ENCODE measurements around the gene IKBKE.
A peak's percentile ranks its signal among the peaks of the same experiment; 100 is the strongest.

The IKBKE gene

DNA sequence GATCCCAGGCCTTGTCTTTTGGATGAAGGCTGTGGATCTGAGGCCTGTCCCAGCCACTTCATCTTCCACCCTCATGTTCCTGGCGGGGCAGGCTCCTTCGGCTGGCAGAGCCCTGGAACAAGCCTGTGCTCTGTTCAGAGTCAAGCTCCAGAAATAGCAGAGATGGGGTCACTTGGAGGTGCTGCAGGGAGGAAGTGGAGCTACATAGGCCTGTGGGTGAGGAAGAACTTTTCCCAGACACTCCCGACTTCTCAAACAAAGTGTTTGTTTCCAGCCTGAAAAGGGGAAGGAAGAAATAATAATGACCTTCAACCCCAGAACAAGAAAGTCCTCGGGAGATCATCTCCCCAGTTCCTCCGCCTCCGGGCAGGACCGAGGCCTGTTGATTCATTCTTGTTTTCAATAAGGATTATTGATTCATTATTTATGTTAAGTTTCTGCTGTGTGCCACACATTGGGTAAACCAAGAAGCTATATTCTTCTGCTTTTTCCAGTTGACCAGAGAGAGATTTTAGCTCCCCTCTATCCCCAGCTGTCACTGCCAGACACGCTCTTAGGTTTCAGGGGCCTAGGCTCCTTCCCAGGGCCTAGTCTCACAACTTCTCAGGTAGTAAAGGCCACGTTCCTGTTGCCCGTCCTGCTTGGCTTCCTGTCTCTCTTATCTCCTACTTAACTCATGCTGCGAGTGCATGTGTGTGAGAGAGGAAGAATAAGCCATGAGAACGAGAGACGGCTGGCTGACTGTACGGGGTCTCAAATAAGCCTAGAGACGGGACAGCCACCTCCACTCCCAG, 16.9 kb downstream of the IKBKE start:
- TF ChIP-seq CTCF (IDR thresholded peaks at IDR 0.05), result no peak
- Histone ChIP-seq H3K27me3 (ENCODE audit: control insufficient read depth, insufficient read depth, low read length) (no peaks in the 10 kb centered on the region), H3K36me3 (ENCODE audit: control insufficient read depth, insufficient read depth, low read length) (no peaks in the 10 kb centered on the region), H2AFZ (no peak overlapping the region), H3K4me3 (ENCODE audit: low read depth, low read length) (no peak overlapping the region), H3K79me2 (no peaks in the 10 kb centered on the region), H3K27ac (no peak overlapping the region), H3K9ac (no peak overlapping the region), H3K4me2 (ENCODE audit: low read length) (no peak overlapping the region), H3K9me3 (ENCODE audit: control insufficient read depth, low read length) (no peaks in the 10 kb centered on the region), H3K4me1 (no peaks in the 10 kb centered on the region)

DNA sequence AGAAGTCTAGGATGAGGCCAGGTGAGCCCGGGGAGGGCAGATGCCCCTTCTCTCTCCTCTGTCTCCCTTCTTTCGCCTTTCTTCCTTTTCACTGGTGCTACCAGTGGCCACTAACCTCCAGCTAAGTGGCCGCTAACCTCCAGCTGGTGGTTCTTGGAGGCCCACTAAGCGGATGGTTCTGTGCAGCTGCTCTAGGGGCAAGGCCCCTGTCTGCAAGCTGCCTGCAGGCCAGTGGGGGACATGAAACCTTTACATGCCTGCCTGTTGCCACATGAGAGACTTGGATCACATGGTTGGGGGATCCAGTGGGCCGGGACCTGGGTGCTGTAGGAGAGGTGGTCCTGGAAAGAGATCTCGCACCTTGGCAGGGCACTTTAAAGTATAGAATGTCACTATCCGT, 17.7 kb downstream of the IKBKE start:
- H3K4me2 ChIP-seq (ENCODE audit: low read length), result no peak overlapping the region
- no peaks in the 10 kb centered on the region for H3K4me1 ChIP-seq
- no peaks in the 10 kb centered on the region for H3K9me3 ChIP-seq (ENCODE audit: control insufficient read depth, low read length)
- no peak for TF ChIP-seq CTCF (IDR thresholded peaks at IDR 0.05)
- no peaks in the 10 kb centered on the region for H3K36me3 ChIP-seq (ENCODE audit: control insufficient read depth, insufficient read depth, low read length)
- no peaks in the 10 kb centered on the region for H3K79me2 ChIP-seq
- H2AFZ ChIP-seq, result no peak overlapping the region
- no peaks in the 10 kb centered on the region for H3K27me3 ChIP-seq (ENCODE audit: control insufficient read depth, insufficient read depth, low read length)
- H3K4me3 ChIP-seq (ENCODE audit: low read depth, low read length), result no peak overlapping the region
- no peak overlapping the region for H3K27ac ChIP-seq
- H3K9ac ChIP-seq, result no peak overlapping the region

DNA sequence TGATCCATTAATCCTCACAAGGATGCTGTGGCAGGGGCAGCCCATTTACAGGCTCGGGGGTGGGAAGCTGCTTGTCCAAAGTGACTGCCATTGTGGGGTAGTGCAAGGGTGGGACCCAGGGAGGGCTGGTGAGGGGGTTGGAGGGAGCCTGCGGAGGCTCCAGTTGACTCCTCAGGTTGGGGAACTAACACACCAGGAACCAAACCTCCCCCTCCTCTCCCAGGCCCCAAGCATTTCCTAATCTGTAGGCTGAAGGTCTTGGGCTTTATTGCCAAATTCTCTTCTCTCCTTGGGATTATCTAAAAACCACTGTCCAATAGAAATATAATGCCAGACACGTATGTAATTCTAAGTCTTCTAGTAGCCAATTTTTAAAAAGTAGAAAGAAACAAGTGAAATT, 18.2 kb downstream of the IKBKE start:
- Histone ChIP-seq H3K9ac (no peak overlapping the region), H3K4me3 (ENCODE audit: low read depth, low read length) (no peak overlapping the region), H3K4me1 (no peaks in the 10 kb centered on the region), H2AFZ (no peak overlapping the region), H3K36me3 (ENCODE audit: control insufficient read depth, insufficient read depth, low read length) (no peaks in the 10 kb centered on the region), H3K27me3 (ENCODE audit: control insufficient read depth, insufficient read depth, low read length) (no peaks in the 10 kb centered on the region), H3K4me2 (ENCODE audit: low read length) (no peak overlapping the region), H3K27ac (no peak overlapping the region), H3K9me3 (ENCODE audit: control insufficient read depth, low read length) (no peaks in the 10 kb centered on the region), H3K79me2 (no peaks in the 10 kb centered on the region)
- TF ChIP-seq CTCF (IDR thresholded peaks at IDR 0.05), result no peak

DNA sequence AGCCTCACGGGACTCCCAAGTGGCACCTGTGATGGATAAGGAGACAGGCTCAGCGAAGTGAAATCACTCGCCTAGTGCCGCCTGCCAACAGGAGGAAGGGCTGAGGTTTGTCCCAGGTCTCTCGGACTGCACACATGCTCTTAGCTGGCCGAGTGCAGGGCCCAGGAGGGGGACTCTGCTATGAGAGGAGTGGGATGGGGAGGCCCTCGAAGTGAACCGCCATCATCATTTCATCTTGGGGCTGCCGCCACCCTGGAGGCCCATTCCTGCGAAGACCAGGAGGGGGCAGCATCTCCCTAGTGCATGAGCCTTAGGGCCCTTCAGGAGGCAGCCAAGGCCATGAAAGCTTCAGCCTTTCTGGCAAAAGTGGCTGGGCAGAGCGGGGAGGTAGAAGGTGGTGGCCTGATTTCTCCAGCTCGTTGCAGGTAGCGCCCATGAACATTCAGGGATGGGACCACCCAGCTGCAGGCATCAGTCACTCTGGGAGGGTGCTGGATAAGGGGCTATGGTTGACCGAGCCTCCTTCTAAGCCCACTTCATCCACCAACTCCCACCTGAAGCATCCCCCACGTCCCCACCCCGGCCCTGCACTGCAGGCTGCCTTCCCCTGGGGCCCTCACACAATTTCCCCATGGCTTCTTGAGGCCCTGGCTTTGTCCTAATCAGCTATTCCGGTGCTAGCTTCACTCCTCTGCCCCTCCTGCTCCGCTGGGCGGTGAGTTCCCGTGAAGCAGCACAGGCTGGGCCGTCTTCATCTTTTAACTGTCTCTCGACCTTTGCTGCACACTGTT, 19.9 kb downstream of the IKBKE start:
- no peak overlapping the region for H3K27ac ChIP-seq

More for the DNA sequence above, 19.9 kb downstream of the IKBKE start:
- Histone ChIP-seq H3K9me3 (ENCODE audit: control insufficient read depth, low read length) (no peaks in the 10 kb centered on the region), H3K36me3 (ENCODE audit: control insufficient read depth, insufficient read depth, low read length) (no peaks in the 10 kb centered on the region), H3K9ac (no peak overlapping the region), H3K4me2 (ENCODE audit: low read length) (no peak overlapping the region), H2AFZ (peak overlapping the region; percentile 69), H3K27me3 (ENCODE audit: control insufficient read depth, insufficient read depth, low read length) (no peaks in the 10 kb centered on the region), H3K4me3 (ENCODE audit: low read depth, low read length) (no peak overlapping the region), H3K79me2 (no peaks in the 10 kb centered on the region), H3K4me1 (no peaks in the 10 kb centered on the region)
- TF ChIP-seq CTCF (IDR thresholded peaks at IDR 0.05), result peak; percentile 89

Measured in parathyroid adenoma (tissue), 2 donors.